NCI-H1436 (cell line): ENCODE results near the gene SLC39A2.
"Not testable (repeated sequence)": the region's sequence is repeated elsewhere in the genome, so short reads cannot be mapped to it uniquely, and the experiment has no call there.

Experiments
- DNase-seq: peaks from one replicate; lab custom pipeline; 2025; lab: John Stamatoyannopoulos, UW

The SLC39A2 gene

GRCh38 chr14:21025371-21026273 is 26.5 kb downstream of the SLC39A2 start:
- DNase-seq = no peak

GRCh38 chr14:21026274-21026987 is 27.3 kb downstream of the SLC39A2 start:
- no peak for DNase-seq

- no peak for DNase-seq
Measured at GRCh38 chr14:21026988-21027315, 27.9 kb downstream of the SLC39A2 start.

- no peak for DNase-seq
Measured at GRCh38 chr14:21029917-21030316, 30.8 kb downstream of the SLC39A2 start, which contains the start of gene TPPP2. Gene TPPP2 (plus strand): TSS chr14:21030217. CDS start chr14:21030582, 365 bp downstream.

GRCh38 chr14:21030531-21030930 is 31.4 kb downstream of the SLC39A2 start:
- DNase-seq = no peak

- DNase-seq = no peak
Measured at GRCh38 chr14:21032326-21033132, 33.4 kb downstream of the SLC39A2 start.

- DNase-seq = no peak
Measured at GRCh38 chr14:21033133-21033698, 34.1 kb downstream of the SLC39A2 start.

- DNase-seq = no peak
Measured at GRCh38 chr14:21034707-21035106, 35.6 kb downstream of the SLC39A2 start, which contains the start of gene RNASE13. Gene RNASE13 (minus strand): TSS chr14:21034807. CDS start chr14:21034288, 519 bp downstream.

- DNase-seq = no peak
Measured at GRCh38 chr14:21036751-21037150, 37.7 kb downstream of the SLC39A2 start.

- no peak for DNase-seq
Measured at GRCh38 chr14:21037156-21037555, 38.1 kb downstream of the SLC39A2 start.

GRCh38 chr14:21038441-21039422 is 39.6 kb downstream of the SLC39A2 start:
- DNase-seq = no peak

GRCh38 chr14:21039585-21040369 is 40.7 kb downstream of the SLC39A2 start:
- no peak for DNase-seq

- DNase-seq = no peak
Measured at GRCh38 chr14:21040370-21040925, 41.4 kb downstream of the SLC39A2 start.

- DNase-seq = not testable (repeated sequence)
Measured at GRCh38 chr14:21040941-21041340, 41.8 kb downstream of the SLC39A2 start.

- no peak for DNase-seq
Measured at GRCh38 chr14:21041676-21042433, 42.8 kb downstream of the SLC39A2 start, which contains the start of gene RNASE7. Gene RNASE7 (plus strand): TSS chr14:21042362. CDS start chr14:21042993, 631 bp downstream.

- no peak for DNase-seq
Measured at GRCh38 chr14:21042918-21043317, 43.8 kb downstream of the SLC39A2 start.

- DNase-seq = no peak
Measured at GRCh38 chr14:21043387-21043973, 44.4 kb downstream of the SLC39A2 start.

- no peak for DNase-seq
Measured at GRCh38 chr14:21043974-21044618, 45.0 kb downstream of the SLC39A2 start.
